GM12872 (cell line): ENCODE data around the gene PRSS38.

Experiments
- TF ChIP-seq, protein P1 (sequence below): IDR thresholded peaks from 3 replicates; pipeline ENCODE4 v1.5.1; 2011; ENCODE audit warnings: low read depth, mild to moderate bottlenecking, low read length, moderate library complexity; ENCODE audit not compliant: insufficient read depth

PRSS38 gene

DNA sequence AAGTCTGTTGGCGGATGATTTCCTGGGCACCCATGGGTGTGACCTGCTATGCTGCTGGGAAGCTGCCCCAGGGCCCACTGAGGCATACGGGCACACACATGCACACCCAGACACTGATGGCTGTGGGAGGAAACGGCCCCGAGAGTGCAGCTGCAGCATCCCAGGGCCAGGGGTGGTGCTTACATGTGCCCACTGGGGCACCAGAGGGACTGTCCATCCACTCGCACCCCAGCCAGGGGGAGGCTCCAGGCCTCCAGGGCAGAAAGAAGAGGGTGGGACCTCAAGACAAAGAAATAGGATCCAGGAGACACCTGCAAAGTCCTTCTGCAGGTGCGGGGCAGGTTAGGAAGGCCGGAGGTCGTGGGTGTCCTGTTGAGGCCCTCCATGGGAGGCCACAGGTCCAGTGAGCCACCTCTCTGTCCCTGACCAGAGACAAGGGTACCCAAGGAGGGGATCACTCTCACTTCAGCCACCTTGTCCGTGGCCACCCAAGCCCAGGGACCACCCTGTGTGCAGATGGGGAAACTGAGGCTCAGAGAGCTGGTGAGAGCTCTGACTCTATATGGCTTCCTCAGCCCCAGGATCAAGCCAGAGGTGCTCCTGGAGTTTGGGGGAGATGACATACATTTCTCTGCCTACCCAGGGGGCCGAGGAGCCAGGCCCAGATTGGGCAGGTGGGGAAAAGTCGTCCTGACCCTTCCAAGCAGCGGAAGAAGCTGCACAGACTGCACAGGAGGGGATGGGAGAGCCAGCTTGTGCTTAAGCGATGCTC lies 75.2 kb downstream of the PRSS38 start:
- TF ChIP-seq, protein P1, sequence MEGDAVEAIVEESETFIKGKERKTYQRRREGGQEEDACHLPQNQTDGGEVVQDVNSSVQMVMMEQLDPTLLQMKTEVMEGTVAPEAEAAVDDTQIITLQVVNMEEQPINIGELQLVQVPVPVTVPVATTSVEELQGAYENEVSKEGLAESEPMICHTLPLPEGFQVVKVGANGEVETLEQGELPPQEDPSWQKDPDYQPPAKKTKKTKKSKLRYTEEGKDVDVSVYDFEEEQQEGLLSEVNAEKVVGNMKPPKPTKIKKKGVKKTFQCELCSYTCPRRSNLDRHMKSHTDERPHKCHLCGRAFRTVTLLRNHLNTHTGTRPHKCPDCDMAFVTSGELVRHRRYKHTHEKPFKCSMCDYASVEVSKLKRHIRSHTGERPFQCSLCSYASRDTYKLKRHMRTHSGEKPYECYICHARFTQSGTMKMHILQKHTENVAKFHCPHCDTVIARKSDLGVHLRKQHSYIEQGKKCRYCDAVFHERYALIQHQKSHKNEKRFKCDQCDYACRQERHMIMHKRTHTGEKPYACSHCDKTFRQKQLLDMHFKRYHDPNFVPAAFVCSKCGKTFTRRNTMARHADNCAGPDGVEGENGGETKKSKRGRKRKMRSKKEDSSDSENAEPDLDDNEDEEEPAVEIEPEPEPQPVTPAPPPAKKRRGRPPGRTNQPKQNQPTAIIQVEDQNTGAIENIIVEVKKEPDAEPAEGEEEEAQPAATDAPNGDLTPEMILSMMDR = no peak

DNA sequence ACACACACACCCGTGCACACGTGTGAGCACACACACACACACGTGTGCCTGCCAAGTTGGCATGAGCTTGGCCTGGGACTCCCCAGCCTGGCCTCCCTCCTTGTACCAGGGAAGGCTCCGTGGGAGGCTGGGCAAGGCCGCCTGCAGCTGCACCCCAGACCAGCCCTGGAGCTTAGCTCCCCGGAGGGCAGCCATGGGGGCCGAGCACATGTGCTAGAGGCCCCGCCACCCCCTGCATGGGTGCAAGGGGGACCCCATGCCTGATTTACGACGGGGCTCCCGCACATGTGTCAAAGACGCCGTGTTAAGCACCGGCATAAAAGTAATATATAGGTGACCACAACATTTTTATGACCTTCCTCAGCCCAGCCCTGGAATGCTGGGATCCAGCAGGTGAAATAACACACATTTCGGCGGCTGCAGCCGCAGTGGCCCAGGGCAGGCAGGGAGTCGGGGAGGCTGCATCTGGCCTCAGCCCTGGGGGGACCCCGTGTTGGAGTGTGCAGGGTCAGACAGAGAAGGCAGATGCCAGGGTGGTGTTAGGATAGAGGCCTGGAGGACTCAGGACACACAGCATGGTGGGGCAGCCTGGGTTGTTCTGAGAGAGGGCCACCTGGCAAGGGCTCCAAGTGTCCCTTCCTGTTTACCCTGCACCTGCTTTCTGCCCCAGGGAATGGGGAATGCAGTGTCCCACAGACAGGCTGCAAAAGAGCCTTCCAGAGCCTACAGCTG lies 75.9 kb downstream of the PRSS38 start:
- TF ChIP-seq, protein P1 = no peak

DNA sequence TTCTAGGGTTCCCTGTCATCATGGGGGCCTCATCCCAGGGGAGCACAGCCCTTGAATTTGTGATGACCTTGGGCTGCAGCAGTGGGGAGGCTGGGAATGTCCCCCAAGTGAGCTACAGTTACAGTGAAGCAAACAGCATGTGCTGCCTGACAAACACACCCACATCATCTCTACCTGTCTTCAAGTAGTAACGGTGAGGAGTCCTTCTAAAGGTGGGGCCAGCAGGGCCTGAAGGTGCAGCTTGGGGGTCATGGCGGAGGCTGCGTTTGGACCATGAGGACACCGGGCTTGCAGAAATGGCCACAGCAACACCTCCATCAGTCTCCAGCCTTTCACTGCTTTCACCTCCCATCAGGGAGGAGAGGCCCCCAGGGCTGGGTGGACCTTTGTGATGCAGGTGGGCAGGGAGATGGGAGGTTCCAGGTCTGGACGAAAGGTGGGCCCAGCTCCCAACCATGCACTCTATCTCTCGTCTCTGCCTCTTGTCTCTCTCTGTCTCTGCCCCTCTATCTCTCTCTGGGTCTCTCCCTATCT lies 76.5 kb downstream of the PRSS38 start:
- TF ChIP-seq, protein P1 = no peak

DNA sequence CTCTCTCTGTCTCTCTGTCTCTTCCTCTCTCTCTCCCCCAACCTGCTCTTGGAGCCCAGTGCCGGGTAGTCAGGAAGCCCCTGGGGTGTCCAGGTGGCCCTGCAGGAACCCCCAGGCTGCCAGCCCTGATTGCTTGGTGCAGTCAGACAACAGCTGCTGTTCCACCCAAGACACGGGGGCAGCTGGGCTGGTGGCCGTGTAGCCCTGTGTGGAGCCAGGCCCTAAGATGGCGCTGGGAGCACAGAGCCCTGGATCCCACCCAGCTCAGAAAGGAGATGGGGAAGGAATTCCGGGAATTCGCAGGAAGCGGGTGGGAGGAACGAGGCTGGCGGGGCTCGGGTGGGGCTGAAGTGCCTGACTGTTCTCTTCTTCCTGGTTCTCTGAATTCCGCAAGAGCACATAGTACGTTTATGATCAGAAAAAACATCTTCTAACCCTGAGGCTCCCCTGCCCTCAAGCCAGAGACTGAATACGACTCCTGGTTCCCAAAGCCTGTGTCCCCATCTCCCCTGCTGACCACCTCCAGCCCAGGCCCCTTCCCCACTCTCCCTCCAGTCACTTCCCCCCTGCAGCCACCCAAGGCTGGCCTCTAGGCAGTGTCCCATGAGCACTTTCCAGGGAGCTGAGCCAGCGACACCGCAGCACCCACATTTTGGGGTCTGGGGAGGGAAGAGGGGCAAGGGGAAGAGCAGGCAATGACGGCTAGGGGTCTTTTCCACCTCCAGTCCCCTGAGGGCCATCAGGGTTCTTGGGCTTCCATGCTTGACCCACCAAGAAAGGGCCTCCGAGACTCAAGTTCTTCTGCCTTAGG lies 77.2 kb downstream of the PRSS38 start:
- TF ChIP-seq, protein P1 = no peak

DNA sequence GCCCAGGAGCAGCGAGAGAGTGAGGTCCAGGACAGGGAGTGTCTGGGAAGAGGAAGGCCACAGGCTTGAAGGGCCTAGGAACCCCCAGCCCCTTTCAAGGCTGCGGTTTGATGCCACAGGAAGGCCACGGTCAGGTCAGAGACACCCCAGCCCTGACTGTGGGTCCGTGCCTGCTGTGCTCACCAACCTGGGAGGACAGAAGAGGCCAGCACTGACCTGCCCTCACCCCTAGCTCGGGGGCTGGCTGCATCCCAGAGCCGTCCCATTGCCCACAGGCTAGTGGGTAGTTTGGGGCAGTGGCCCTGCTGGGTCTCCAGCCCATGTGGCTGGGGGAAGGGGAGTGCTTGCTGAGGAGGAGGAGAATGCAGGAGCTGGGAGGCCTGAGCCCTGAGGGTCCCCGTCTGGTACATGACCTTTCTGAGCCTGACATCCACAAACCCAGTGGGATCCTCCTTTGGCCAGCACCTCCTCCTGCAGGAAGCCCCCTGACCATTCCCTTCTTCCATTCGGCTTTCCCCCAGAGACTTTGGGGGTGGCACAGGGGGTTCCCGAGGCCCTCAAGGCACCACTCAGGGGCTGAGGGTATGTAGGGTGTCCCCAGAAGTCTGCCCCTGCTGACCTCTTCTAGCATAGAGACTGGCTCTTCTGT lies 77.9 kb downstream of the PRSS38 start:
- TF ChIP-seq, protein P1 = no peak

- TF ChIP-seq, protein P1 = no peak
Measured at GRCh38 chr1:227893949-227894721, 78.7 kb downstream of the PRSS38 start.
